ENCODE data around the gene MRPL2. TPM values are rescaled to one million over a fixed set of nuclear protein-coding genes. Genes with fewer than 3 reads are reported as not detected.

Gene MRPL2
- total and polyA plus RNA-seq, 2 of the 8 experiments (the other 6 are each of a cell fraction or from before 2014, with no cell fraction given) = 58.7 to 99.9 TPM

DNA sequence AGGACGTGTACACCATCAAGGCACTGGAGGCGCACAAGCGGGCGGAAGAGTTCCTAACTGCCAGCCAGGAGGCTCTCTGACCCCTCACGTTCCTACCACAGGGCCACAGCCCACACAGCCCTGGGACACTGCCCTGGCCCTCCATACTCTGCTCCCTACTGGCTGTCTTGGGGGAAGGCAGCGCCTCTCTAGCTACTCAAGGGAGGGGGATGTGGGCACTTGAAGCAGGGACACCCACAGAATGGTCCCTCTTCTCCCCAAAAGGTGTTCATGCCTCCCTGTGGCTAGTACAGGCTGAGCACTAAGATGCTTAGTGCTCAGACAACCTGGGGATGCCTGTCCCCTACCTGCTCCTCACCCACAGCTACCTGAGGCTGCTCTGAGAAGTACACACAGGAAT, 48.0 kb downstream of the MRPL2 start:
- Histone ChIP-seq H3K23me2 (ENCODE audit: low read depth, low read length) (peaks cover 7% of the 10 kb centered on the region), H2BK12ac (ENCODE audit: low read depth, low read length) (no peak overlapping the region), H3K4me2 (ENCODE audit: insufficient read depth in 1 of 2, low read depth in 2 of 2, low read length in 2 of 2) (no peak overlapping the region), H3K23ac (ENCODE audit: insufficient read length) (no peak overlapping the region), H2AFZ (ENCODE audit: low read length) (no peak overlapping the region), H2BK20ac (ENCODE audit: low read length) (no peak overlapping the region), H3K79me2 (ENCODE audit: control insufficient read depth in 1 of 2, insufficient read depth in 2 of 2, low read length in 2 of 2) (peaks cover 3 to 31% of the 10 kb centered on the region in 2 experiments; a peak in 2 of 4 replicates), H2BK5ac (ENCODE audit: low read depth, low read length) (no peak overlapping the region), H3K27ac (ENCODE audit: low read depth, low read length) (no peak overlapping the region), H3K9me3 (ENCODE audit: insufficient read depth in 2 of 2, low read depth in 1 of 2, low read length in 1 of 2) (no peaks in the 10 kb centered on the region), H4K20me1 (replicated peaks in 1 of 2; ENCODE audit: control insufficient read depth in 1 of 2, insufficient read depth in 2 of 2, low read length in 2 of 2) (peaks cover 0 to 9% of the 10 kb centered on the region in 2 experiments), H3K4me1 (replicated peaks in 1 of 4; ENCODE audit: control insufficient read depth in 3 of 4, insufficient read depth in 4 of 4, low read length in 3 of 4) (peaks cover 0 to 9% (median 4%) of the 10 kb centered on the region in 4 experiments; a peak in 6 of 7 replicates), H4K5ac (ENCODE audit: insufficient read length, low read depth, low read length) (no peak overlapping the region), H4K91ac (replicated peaks; ENCODE audit: insufficient read length, low read length) (no peak overlapping the region), H2AK5ac (ENCODE audit: low read depth, low read length) (no peak overlapping the region), H3K9ac (replicated peaks in 1 of 4; ENCODE audit: extremely low read depth in 1 of 4, low read depth in 3 of 4, low read length in 3 of 4) (no peak overlapping the region), H3K56ac (replicated peaks; ENCODE audit: insufficient read length, low read depth, low read length) (no peak overlapping the region), H3K4me3 (ENCODE audit: extremely low read depth in 1 of 4, insufficient read depth in 2 of 4, low read depth in 3 of 4, low read length in 4 of 4) (no peak overlapping the region), H4K8ac (ENCODE audit: extremely low read depth, insufficient read depth, low read length) (no peak overlapping the region), H3K4ac (replicated peaks; ENCODE audit: insufficient read length, low read depth, low read length) (no peak overlapping the region), H2BK120ac (replicated peaks; ENCODE audit: low read depth, low read length) (no peak overlapping the region), H3K79me1 (ENCODE audit: low read depth, low read length) (peaks cover 10% of the 10 kb centered on the region), H3K27me3 (replicated peaks in 1 of 4; ENCODE audit: control insufficient read depth in 3 of 4, extremely low read depth in 1 of 4, insufficient read depth in 3 of 4, low read length in 3 of 4) (no peaks in the 10 kb centered on the region), H3K36me3 (ENCODE audit: control insufficient read depth in 2 of 4, insufficient read depth in 4 of 4, low read length in 3 of 4) (peaks cover 16 to 56% (median 37%) of the 10 kb centered on the region in 4 experiments), H2BK15ac (ENCODE audit: low read length) (no peak overlapping the region), H3K18ac (ENCODE audit: extremely low read depth, low read length) (no peak overlapping the region), H3K14ac (ENCODE audit: insufficient read length) (no peak overlapping the region)
- WGBS, 2 experiments (ENCODE audit: extremely low coverage in 1 of 2, insufficient coverage in 1 of 2, insufficient read length in 1 of 2, insufficient replicate concordance in 2 of 2, low coverage in 1 of 2, low lambda C conversion rate in 2 of 2, missing lambda C conversion rate in 1 of 2) = 94% methylated on average over 6 of the region's 6 CpGs; no CpG with 5 or more reads in 1 of the 2 experiments
- ChIA-PET CTCF (ENCODE audit: partially characterized antibody) (interaction anchor here (0.6 to 6.0 kb wide), 18 partner anchors 11 to 160 kb away, joined by 3 to 33 read pairs (median 4); partner anchors contain the start of genes CUL7, GNMT, KLC4 and MRPL2), POLR2A (ENCODE audit: partially characterized antibody) (interaction anchor here (1.0 to 27.9 kb wide), 8 partner anchors 8 to 58 kb away, joined by 3 to 584 read pairs (median 6); partner anchors contain the start of genes CUL7, GNMT and RRP36)
- FAIRE-seq = no peak
- DNase-seq (ENCODE audit: low read depth in 1 of 2, low spot score in 2 of 2) = no peak
- TF ChIP-seq RAD21 (IDR thresholded peaks at IDR 0.05 in 1 of 2, conservative IDR thresholded peaks at IDR 0.05 in 1 of 2; ENCODE audit: low read depth in 2 of 2, low read length in 2 of 2) (peak; percentile 10 to 30; a peak in 2 of 4 replicates), KDM4A (IDR thresholded peaks at IDR 0.05; ENCODE audit: low read depth, low read length, severe bottlenecking) (no peak)
- TF ChIP-seq, protein P1, sequence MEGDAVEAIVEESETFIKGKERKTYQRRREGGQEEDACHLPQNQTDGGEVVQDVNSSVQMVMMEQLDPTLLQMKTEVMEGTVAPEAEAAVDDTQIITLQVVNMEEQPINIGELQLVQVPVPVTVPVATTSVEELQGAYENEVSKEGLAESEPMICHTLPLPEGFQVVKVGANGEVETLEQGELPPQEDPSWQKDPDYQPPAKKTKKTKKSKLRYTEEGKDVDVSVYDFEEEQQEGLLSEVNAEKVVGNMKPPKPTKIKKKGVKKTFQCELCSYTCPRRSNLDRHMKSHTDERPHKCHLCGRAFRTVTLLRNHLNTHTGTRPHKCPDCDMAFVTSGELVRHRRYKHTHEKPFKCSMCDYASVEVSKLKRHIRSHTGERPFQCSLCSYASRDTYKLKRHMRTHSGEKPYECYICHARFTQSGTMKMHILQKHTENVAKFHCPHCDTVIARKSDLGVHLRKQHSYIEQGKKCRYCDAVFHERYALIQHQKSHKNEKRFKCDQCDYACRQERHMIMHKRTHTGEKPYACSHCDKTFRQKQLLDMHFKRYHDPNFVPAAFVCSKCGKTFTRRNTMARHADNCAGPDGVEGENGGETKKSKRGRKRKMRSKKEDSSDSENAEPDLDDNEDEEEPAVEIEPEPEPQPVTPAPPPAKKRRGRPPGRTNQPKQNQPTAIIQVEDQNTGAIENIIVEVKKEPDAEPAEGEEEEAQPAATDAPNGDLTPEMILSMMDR (IDR thresholded peaks at IDR 0.05; ENCODE audit: control extremely low read depth in 1 of 3, insufficient read depth in 1 of 3, low read depth in 1 of 3, low read length in 3 of 3) = peak in 2 of 3 experiments; percentile 41 to 43; a peak in 3 of 4 replicates
